C1 segment of cervical spinal cord (tissue), 14 donors: ENCODE results near the gene EIF5B.
"Not testable (repeated sequence)": the region's sequence is repeated elsewhere in the genome, so short reads cannot be mapped to it uniquely, and the experiment has no call there.

Experiments
- DNase-seq, 14 donors: peaks; one replicate each; lab custom pipeline; 2025; lab: John Stamatoyannopoulos, UW

Gene EIF5B

GRCh38 chr2:99365661-99366060 is 28.5 kb downstream of the EIF5B start:
- no peak for DNase-seq

GRCh38 chr2:99368854-99369253 is 31.7 kb downstream of the EIF5B start:
- not testable (repeated sequence) for DNase-seq

GRCh38 chr2:99373144-99373543 is 36.0 kb downstream of the EIF5B start:
- DNase-seq: no peak

- DNase-seq: no peak
Measured at GRCh38 chr2:99374747-99375146, 37.6 kb downstream of the EIF5B start.

- DNase-seq: no peak
Measured at GRCh38 chr2:99376254-99376864, 39.2 kb downstream of the EIF5B start.

- DNase-seq: no peak
Measured at GRCh38 chr2:99377879-99378278, 40.7 kb downstream of the EIF5B start.

GRCh38 chr2:99380376-99381010 is 43.3 kb downstream of the EIF5B start:
- DNase-seq: no peak

GRCh38 chr2:99382143-99382542 is 45.0 kb downstream of the EIF5B start:
- DNase-seq: no peak

- DNase-seq: no peak
Measured at GRCh38 chr2:99386011-99386410, 48.8 kb downstream of the EIF5B start.

- DNase-seq: no peak
Measured at GRCh38 chr2:99388892-99389291, 51.7 kb downstream of the EIF5B start.

GRCh38 chr2:99389371-99389770 is 52.2 kb downstream of the EIF5B start:
- no peak for DNase-seq

GRCh38 chr2:99389946-99390345 is 52.8 kb downstream of the EIF5B start:
- no peak for DNase-seq

- no peak for DNase-seq
Measured at GRCh38 chr2:99395589-99396130, 58.5 kb downstream of the EIF5B start.

- peak in 2 of 14 donors; percentile 13 to 20 for DNase-seq
Measured at GRCh38 chr2:99397266-99397920, 60.2 kb downstream of the EIF5B start.

GRCh38 chr2:99398303-99398702 is 61.1 kb downstream of the EIF5B start:
- no peak for DNase-seq

- DNase-seq: no peak
Measured at GRCh38 chr2:99399063-99399462, 61.9 kb downstream of the EIF5B start.

GRCh38 chr2:99399795-99400194 is 62.6 kb downstream of the EIF5B start:
- no peak for DNase-seq

GRCh38 chr2:99401841-99402240 is 64.7 kb downstream of the EIF5B start:
- DNase-seq: no peak

GRCh38 chr2:99403084-99403483 is 65.9 kb downstream of the EIF5B start:
- DNase-seq: no peak

- DNase-seq: no peak
Measured at GRCh38 chr2:99403524-99403923, 66.3 kb downstream of the EIF5B start.

- no peak for DNase-seq
Measured at GRCh38 chr2:99404039-99404796, 67.0 kb downstream of the EIF5B start.
